IPS DF 6.9 (cell line): ENCODE measurements around the gene FBXL13.
"Not testable (repeated sequence)": the region's sequence is repeated elsewhere in the genome, so short reads cannot be mapped to it uniquely, and the experiment has no call there.

Experiments
- DNase-seq: peaks from one replicate; pipeline ENCODE4 v3.0.0-alpha.2; 2013; ENCODE audit warnings: low read depth, low spot score
- H3K27ac ChIP-seq: one replicate; pipeline ENCODE4 v1.5.1; 2013; ENCODE audit warnings: low read length, control low read depth
- H3K27me3 ChIP-seq: 2 replicates; pipeline ENCODE4 v1.6.1; 2013; ENCODE audit warnings: mild to moderate bottlenecking, low read length; ENCODE audit not compliant: control insufficient read depth, insufficient read depth
- H3K36me3 ChIP-seq: 2 replicates; pipeline ENCODE4 v1.6.1; 2013; ENCODE audit warnings: low read length; ENCODE audit not compliant: control insufficient read depth, insufficient read depth
- H3K4me1 ChIP-seq: 2 replicates; pipeline ENCODE4 v1.6.1; 2013; ENCODE audit warnings: low read length; ENCODE audit not compliant: control insufficient read depth, insufficient read depth
- H3K4me3 ChIP-seq: 2 replicates; pipeline ENCODE4 v1.5.1; 2013; ENCODE audit warnings: mild to moderate bottlenecking, low read length
- H3K9me3 ChIP-seq: 2 replicates; pipeline ENCODE4 v1.6.1; 2013; ENCODE audit warnings: low read length, inconsistent platforms; ENCODE audit not compliant: control insufficient read depth, insufficient read depth
- WGBS: extraction: QIAGEN DNeasy Blood & Tissue Kit; methylation state at CpG from one replicate; pipeline ENCODE4 v1.1.7; 2013; ENCODE audit warnings: mixed read lengths, missing lambda C conversion rate; ENCODE audit not compliant: insufficient read length, insufficient coverage; 5-methylcytosine and 5-hydroxymethylcytosine counted together

Gene FBXL13

DNA sequence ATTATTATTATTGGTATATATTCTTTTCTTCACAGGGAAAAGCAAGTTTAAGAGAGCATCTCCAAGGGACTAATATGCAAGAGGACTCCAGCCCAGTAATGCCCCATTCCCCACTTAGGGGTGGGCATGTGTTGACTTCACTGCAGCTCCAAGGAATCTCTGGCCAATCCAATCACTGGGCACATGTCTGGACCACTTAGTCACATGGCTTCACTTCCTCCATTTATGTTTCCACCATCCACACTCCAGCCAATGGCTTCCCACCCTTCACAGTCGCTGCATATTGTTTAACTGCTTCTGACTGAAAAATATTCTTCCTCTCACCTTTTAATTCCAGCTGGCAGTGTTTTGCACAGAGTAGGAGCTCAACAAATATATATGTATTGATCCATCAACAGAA is 43.6 kb downstream of the FBXL13 start:
- no peaks in the 10 kb centered on the region for H3K27me3 ChIP-seq
- no peak overlapping the region for H3K27ac ChIP-seq
- WGBS = no CpG with 5 or more reads among the region's 1 CpG
- H3K4me3 ChIP-seq = no peak overlapping the region
- no peak for DNase-seq
- H3K36me3 ChIP-seq = no peaks in the 10 kb centered on the region
- no peaks in the 10 kb centered on the region for H3K4me1 ChIP-seq
- H3K9me3 ChIP-seq = no peaks in the 10 kb centered on the region

DNA sequence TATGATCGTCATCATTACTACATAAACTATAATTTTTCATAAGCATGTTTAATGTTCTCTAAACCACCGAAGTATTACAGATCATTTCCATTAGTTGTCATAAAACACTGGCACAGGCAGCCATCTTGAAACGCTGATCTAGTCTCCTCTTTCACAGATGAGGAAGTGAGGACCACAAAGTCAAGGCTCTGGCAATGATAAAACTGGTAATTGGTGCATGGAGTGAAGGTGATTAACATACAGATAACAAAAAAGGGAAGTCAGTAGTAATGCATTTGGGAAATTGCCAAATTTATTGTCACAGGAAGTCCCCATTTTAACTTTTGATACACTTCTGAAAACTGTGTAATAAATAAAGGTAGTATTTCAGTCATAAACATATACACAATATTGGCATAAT is 49.3 kb downstream of the FBXL13 start:
- H3K4me3 ChIP-seq = no peak overlapping the region
- no peak overlapping the region for H3K27ac ChIP-seq
- no peak for DNase-seq

DNA sequence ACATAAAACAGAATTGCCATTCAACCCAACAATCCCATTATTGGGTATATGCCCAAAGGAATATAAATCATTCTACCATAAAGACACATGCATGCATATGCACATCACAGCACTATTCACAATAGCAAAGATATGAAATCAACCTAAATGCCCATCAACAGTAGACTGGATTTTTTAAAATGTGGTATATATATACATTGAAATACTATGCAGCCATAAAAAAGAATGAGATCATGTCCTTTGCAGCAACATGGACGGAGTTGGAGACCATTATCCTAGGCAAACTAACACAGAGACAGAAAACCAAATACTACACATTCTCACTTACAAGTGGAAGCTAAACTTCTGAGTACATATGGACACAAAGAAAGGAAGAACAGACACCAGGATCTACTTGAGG is 51.0 kb downstream of the FBXL13 start:
- not testable (repeated sequence) for H3K4me3 ChIP-seq, DNase-seq, H3K4me1 ChIP-seq, H3K27me3 ChIP-seq, H3K9me3 ChIP-seq, H3K36me3 ChIP-seq, H3K27ac ChIP-seq
- no CpG with 5 or more reads among the region's 1 CpG for WGBS

More for the DNA sequence above, 49.3 kb downstream of the FBXL13 start:
- Histone ChIP-seq H3K27me3 (no peaks in the 10 kb centered on the region), H3K4me1 (no peaks in the 10 kb centered on the region), H3K36me3 (no peaks in the 10 kb centered on the region), H3K9me3 (no peaks in the 10 kb centered on the region)
- 83% methylated on average over 2 of the region's 3 CpGs for WGBS

DNA sequence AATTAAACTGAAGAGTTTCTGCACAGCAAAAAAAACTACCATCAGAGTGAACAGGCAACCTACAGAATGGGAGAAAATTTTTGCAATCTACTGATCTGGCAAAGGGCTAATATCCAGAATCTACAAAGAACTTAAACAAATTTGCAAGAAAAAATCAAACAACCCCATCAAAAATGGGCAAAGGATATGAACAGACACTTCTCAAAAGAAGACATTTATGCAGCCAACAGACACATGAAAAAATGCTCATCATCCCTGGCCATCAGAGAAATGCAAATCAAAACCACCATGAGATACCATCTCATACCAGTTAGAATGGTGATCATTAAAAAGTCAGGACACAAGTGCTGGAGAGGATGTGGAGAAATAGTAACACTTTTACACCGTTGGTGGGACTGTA is 53.1 kb downstream of the FBXL13 start:
- DNase-seq, H3K4me3 ChIP-seq, H3K9me3 ChIP-seq, H3K36me3 ChIP-seq, H3K4me1 ChIP-seq, H3K27ac ChIP-seq, H3K27me3 ChIP-seq: not testable (repeated sequence)
- no CpG with 5 or more reads among the region's 1 CpG for WGBS

DNA sequence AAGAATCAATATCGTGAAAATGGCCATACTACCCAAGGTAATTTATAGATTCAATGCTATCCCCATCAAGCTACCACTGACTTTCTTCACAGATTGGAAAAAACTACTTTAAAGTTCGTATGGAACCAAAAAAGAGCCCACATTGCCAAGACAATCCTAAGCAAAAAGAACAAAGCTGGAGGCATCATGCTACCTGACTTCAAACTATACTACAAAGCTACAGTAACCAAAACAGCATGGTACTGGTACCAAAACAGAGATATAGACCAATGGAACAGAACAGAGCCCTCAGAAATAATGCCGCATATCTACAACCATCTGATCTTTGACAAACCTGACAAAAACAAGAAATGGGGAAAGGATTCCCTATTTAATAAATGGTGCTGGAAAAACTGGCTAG is 53.7 kb downstream of the FBXL13 start:
- not testable (repeated sequence) for H3K36me3 ChIP-seq, H3K27me3 ChIP-seq, H3K27ac ChIP-seq, H3K9me3 ChIP-seq, H3K4me3 ChIP-seq, H3K4me1 ChIP-seq, DNase-seq
- no CpG with 5 or more reads among the region's 3 CpGs for WGBS

DNA sequence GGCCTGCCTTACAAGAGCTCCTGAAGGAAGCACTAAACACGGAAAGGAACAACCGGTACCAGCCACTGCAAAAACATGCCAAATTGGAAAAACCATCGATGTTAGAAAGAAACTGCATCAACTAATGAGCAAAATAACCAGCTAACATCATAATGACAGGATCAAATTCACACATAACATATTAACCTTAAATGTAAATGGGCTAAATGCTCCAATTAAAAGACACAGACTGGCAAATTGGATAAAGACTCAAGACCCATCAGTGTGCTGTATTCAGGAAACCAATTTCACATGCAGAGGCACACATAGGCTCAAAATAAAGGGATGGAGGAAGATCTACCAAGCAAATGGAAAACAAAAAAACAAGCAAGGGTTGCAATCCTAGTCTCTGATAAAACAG is 56.3 kb downstream of the FBXL13 start:
- not testable (repeated sequence) for H3K27ac ChIP-seq, H3K27me3 ChIP-seq, H3K4me1 ChIP-seq, H3K4me3 ChIP-seq, DNase-seq, H3K36me3 ChIP-seq, H3K9me3 ChIP-seq
- no CpG with 5 or more reads among the region's 3 CpGs for WGBS

DNA sequence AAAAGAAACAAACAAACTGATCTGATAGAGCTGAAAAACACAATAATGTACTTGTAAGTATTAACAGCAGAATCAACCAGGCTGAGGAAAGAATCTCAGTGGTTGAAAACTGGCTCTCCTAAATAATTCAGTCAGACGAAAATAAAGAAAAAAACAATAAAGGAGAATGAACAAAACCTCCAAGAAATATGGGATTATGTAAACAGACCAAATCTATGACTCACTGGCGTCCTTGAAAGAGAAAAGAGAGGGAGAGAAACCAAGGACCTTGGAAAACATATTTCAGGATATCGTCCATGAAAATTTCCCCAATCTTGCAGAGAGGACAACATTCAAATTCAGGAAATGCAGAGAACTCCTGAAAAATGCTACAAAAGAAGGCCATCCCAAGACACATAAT is 62.9 kb downstream of the FBXL13 start:
- no peaks in the 10 kb centered on the region; the same call in 1 of the 2 replicates for H3K36me3 ChIP-seq
- H3K27ac ChIP-seq = no peak overlapping the region
- no CpG with 5 or more reads among the region's 3 CpGs for whole genome bisulfite sequencing
- no peak overlapping the region for H3K4me3 ChIP-seq
- no peaks in the 10 kb centered on the region for H3K27me3 ChIP-seq
- H3K9me3 ChIP-seq = 0 out of 2 replicates have a peak, but pooled peaks cover 2% of the 10 kb centered on the region
- DNase-seq = no peak
- H3K4me1 ChIP-seq = no peaks in the 10 kb centered on the region

DNA sequence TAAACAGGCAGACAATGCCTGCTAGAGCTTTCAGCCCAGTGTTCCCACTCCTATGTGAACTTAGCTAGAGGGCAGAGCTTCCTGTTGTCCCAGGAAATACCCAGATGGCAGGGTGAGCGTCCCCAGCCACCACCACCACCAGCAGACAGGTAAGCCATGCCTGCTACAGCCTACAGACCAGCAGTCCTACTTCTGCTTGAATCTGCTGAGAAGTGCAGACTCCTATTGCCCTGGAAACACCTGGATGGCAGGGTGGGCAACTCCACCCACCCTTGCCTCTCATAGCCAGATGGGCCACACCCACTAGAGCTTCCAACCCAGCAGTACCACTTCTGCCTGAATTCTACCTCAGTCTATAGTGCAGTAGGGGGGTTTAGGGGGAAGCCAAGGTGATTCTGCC is 64.4 kb downstream of the FBXL13 start:
- Histone ChIP-seq H3K4me3 (no peak overlapping the region), H3K27ac (no peak overlapping the region), H3K4me1 (no peaks in the 10 kb centered on the region), H3K36me3 (no peaks in the 10 kb centered on the region), H3K9me3 (no peaks in the 10 kb centered on the region), H3K27me3 (no peaks in the 10 kb centered on the region)
- WGBS = no CpG with 5 or more reads among the region's 1 CpG
- DNase-seq = no peak

DNA sequence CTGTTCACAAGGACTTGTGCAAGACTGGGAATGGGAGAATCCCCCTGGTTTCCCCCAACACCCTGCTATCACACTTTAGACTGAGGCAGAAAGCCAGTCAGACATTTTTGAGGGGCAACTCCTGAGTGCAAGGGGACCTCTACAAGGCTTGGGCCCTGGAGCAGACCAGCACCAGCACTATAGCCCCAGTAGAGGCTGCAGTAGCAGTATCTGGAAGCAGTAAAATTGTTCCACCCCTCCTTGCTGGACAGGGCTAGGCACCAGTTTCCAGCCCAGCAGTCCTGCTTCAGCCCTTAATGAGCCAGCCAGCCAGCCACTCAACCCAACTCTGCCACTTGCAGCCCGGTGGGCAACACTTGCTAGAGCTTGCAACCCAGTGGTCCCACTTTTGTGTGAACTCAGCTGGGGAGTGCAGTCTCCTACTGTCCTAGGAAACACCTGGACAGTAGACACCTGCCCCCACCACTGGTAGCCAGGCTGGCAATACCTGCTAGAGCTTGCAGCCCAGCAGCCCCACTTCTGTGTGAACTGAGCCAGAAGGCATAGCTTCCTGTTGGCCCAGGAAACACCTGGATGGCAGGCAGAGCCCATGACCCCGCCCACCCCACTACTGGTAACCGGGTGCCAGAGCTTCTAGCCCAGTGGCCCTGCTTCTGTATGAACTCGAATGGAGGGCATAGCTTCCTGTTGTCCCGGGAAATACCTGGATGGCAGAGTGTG is 65.0 kb downstream of the FBXL13 start:
- no peaks in the 10 kb centered on the region for H3K36me3 ChIP-seq
- H3K4me3 ChIP-seq = no peak overlapping the region
- H3K27me3 ChIP-seq = no peaks in the 10 kb centered on the region
- H3K27ac ChIP-seq = no peak overlapping the region
- no CpG with 5 or more reads among the region's 5 CpGs for WGBS
- no peak for DNase-seq
- no peaks in the 10 kb centered on the region for H3K4me1 ChIP-seq
- no peaks in the 10 kb centered on the region for H3K9me3 ChIP-seq

DNA sequence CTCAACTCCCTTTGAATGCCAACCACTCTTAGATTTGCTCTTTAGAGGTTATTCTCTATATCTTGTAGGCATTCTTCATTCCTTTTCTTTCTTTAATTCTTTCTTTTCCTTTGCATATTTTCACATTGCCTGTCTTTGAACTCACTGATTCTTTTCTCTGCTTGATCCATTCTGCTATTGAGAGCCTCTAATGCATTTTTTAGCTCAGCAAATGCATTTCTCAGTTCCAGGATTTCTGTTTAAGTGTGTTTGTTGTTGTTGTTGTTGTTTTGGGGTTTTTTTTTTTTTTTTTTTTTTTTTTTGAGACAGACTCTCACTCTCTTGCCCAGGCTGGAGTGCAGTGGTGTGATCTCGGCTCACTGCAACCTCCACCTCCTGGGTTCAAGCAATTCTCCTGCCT is 71.6 kb downstream of the FBXL13 start:
- Histone ChIP-seq H3K27me3 (no peaks in the 10 kb centered on the region), H3K4me1 (no peaks in the 10 kb centered on the region), H3K27ac (no peak overlapping the region), H3K36me3 (no peaks in the 10 kb centered on the region), H3K4me3 (no peak overlapping the region), H3K9me3 (no peaks in the 10 kb centered on the region)
- WGBS = no CpG with 5 or more reads among the region's 1 CpG
- no peak for DNase-seq

DNA sequence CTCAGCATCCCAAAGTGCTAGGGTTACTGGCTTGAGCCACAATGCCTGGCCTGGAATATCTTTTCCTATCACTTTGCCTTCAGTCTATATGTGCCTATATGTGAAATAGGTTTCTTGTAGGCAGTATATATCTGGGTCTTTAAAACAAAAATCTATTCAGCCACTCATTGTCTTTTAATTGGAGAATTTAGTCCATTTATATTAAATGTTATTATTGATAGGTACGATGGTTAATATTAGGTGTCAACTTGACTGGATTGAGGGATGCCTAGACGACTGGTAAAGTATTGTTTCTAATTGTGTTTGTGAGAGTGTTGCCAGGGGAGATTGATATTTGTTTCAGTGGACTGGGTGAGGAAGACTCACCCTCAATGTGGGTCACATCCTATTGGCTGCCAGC is 73.4 kb downstream of the FBXL13 start:
- H3K4me3 ChIP-seq = no peak overlapping the region
- H3K27ac ChIP-seq = no peak overlapping the region
- DNase-seq = no peak
- H3K4me1 ChIP-seq = no peaks in the 10 kb centered on the region
- no peaks in the 10 kb centered on the region for H3K27me3 ChIP-seq
- no peaks in the 10 kb centered on the region for H3K9me3 ChIP-seq
- 100% methylated on average over 2 of the region's 2 CpGs for WGBS
- no peaks in the 10 kb centered on the region for H3K36me3 ChIP-seq
